Activated CD8-positive, alpha-beta memory T cell treated with anti-CD3 and anti-CD28 coated beads, Interleukin-2, amount 50 U/mL, for 4 hours (primary cell): ENCODE measurements around the gene LIG1.

Source experiments
- DNase-seq: peaks from one replicate; pipeline ENCODE4 v3.0.0-alpha.2; 2020

Gene LIG1

DNA sequence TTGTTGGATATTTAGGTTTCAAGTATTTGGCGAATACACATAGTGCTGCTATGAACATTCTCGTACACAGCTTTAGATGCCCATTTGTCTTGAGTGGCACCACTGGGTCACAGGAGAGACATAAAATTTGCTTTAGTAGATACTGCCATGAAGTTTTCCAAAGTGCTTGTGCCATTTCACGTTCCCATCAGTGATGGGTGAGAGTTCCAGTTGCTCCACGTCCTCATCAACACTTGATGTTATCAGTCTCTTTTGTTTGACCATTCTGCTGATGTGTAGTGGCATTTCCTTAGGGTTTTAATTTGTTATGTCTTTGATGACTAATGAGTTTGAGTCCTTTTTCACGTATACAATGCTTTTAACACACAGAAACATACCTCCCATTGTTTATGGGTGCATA lies 11.4 kb upstream of the LIG1 start:
- no peak for DNase-seq

DNA sequence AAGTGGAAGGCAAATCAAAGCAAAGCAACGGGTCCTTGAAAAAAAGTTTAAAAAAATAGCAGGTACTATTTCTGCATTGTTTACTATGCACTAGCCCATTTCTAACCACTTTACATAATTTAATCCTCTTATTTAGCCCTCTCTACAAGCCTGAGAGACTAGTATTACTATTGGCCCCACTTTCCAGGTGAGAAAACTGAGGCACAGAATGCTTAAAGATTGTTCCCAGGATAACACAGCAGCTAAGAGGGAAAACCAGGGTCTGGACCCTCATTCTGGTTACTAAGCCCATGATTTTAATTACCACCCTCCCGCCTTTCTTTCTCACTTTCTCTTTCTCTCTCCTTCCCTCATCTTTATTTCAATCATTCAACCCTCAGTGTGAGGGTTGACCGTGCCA lies 6.1 kb upstream of the LIG1 start:
- DNase-seq: no peak

DNA sequence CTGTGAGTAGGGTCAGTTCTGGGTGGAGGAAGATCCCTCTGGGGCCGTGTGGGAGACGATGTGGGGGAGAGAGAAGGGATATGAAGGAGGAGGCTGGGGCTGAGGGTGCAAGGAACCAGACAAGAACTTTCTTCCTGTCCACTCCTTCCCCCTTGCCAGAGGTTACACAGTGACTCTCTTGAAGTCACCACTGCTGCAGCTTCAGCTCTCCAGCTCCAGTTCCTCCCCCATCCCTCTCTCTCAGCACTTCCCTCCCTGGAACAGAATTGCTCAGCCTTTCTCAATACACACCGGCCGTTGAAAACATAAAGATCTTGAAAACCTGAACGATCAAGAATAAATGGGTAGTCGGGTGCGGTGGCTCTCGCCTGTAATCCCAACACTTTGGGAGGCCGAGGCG lies 5.4 kb upstream of the LIG1 start:
- no peak for DNase-seq

DNA sequence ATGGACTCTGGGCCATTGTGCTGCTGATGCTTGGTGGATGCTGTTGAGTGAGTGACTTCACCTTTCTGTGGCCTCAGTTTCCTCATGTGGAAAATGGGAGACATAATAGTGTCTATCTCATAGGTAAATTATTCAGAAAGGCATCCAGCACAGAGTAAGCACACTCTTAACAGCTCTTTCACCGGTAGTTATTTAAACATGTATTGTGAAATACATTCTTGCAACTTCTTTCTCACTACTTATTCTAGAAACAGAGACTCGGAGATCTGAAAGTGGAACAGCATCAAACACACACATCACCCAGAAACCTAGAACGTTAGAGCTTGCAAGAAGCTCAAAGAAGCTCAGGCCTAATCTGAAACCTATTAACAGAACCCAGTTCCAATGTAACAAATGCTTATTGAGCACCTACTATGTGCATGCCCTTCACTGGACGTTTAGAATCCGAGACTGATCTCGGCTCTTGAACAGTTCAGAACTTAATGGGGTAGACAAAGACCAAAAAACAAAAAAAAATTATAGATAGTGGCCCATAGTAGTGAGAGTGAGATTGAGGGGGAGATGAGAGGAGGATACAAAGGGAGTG lies 4.4 kb upstream of the LIG1 start:
- no peak for DNase-seq

DNA sequence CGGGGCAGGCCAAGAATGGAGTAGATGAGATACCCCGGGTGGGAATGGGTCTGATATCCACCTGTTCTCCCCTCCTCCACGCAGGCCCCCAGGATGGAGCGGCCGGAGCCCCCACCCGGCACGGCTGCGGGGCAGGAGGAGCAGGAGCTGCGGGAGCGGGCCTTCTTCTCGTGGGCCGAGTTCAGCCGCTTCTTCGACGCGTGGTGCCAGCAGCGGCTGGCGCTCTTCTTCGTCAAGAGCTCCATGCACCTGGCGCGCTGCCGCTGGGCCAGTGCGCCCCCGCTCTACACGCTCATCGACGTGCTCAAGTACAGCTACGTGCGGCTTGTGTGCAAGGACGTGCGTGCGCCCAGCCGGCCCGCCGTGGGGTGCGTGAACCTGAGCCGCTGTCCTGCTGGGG lies 1.6 kb upstream of the LIG1 start:
- no peak for DNase-seq

DNA sequence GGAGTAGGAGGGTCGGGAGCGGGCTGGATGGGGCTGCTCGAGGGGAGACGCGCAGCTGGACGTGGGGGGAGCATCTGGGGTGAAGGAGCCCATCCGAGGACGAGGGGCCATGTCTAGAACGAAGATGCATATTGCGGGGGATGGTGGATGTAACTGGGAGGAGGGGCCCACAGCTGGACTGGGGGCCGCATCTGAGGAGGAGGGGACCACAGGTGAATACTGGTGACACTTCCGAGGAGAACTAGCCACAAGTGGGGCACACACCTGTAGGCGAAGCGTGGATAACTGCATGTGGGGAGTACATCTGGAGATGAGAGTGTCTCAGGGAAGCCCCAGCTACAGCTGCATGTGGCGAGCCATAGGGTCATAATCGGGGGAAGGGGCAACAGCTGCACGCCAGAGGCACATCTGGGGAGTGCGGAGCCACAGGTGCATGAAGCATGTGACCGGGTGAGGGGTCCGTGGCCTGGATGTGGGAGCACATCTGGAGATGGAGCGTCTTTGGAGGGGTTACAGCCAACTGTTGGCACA lies 738 bp upstream of the LIG1 start:
- DNase-seq: no peak

DNA sequence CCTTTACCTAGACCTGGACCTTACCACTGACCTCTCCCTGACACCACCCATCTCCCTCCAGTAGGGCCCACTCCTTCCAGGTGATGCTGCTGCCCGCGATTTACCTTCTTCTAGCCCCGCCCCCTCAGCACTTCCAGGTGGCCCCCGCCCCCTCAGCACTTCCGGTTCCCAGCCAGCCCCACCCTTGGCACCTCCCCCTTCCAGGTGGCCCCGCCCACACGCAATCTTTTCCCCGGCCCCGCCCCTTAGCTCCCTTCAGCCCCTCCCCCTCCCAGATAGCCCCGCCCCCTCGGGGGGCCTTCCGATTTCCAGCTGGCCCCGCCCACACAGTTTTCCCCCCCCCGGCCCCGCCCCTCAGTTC lies 586 bp downstream of the LIG1 start:
- DNase-seq: peak; percentile 91

DNA sequence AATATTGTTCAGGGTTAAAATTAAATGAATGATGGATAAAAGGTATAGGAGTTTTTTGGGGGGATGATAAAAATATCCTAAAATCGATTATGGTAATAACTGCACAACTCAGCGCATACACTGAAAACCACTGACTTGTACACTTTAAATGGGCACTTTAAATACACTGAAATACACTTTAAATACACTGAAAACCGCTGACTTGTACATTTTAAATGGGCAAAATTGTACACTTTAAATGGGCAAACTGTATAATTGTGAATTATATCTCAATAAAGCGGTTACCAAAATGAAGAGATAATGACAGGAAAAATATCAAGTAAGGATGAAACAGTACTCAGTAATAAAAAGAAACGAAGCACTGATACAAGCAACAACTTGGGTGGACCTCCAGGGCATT lies 1.5 kb downstream of the LIG1 start:
- no peak for DNase-seq

DNA sequence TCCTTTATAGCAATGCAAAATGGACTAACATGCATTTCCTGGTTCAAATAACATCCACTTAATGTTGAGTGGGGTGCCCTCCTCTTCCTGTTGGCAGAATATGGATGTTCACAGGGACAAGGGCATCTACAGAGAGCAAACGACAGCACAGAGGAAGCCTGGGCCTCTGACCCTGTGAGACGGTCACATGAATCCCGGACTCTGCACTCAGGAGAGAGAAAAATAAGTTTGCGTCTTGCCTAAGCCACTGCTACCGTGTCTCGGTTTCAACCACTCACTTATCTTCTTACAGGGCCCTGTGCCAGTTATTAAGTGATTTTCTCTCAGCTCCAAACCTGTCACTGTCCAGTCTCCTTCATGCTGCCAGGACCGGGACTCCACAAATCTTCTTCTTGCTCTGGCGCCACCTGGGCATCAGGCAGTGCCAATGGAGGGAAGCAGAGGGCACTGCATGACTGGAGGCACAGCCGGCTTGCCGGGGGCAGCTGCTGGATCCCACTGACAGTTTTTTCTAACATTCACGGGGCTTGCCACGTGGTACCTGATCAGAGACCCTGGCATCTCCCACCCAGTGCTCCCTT lies 11.8 kb downstream of the LIG1 start:
- DNase-seq: no peak

DNA sequence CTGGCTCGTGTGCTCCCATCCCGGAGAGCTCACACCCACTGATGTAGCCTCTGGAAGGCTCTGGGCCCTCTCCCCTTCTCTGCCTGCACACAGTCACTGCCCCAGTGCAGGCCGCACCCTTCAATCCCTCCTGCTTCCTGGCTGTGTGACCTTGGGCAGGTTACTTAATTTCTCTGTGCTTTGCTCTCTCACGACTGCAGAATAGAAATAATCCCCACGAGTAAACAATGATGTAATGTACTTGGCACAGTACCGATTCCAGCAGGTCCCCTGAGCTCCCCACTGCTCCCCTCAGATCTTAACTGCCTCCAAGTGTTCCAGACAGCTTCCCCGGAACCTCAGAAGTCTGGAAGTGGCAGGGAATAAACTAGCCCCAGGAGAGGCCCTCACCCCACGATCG lies 16.1 kb downstream of the LIG1 start:
- DNase-seq: no peak

DNA sequence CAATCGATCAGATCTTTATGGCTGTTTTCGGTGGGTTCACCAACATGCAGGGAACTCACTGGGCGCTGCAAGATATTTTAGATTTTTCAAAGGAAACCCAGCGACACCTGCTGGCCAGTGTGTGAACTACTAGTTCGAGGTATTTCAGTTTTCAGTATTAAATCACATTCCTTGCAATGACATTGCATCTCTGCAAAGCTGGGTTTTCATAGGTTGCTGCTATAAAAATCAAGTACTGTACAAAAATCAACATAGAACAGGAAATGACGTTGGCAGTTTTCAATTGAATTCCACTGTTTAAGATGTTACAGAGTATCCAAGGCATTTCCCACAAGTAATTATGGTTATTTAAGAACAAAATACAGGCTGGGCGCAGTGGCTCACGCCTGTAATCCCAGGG lies 17.6 kb downstream of the LIG1 start:
- DNase-seq: peak; percentile 74

DNA sequence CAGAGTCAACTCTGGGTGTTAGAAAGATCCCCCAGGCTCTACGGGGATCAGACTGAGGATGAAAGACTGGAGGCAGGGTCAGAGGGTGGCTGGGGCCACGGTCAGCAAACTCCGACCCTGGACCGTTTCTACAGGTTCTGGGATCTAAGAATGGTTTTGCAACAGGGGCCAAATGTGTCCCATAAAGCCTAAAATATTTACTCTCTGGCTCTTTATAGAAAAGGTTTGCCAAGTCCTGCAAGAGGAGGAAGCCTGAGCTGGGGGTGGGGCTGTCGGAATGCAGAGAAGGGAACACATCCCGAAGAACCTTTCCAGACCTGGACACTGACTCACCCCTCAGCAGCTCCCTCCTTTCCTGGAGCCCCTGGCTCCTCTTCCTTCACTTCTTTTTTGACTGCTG lies 20.7 kb downstream of the LIG1 start:
- no peak for DNase-seq

DNA sequence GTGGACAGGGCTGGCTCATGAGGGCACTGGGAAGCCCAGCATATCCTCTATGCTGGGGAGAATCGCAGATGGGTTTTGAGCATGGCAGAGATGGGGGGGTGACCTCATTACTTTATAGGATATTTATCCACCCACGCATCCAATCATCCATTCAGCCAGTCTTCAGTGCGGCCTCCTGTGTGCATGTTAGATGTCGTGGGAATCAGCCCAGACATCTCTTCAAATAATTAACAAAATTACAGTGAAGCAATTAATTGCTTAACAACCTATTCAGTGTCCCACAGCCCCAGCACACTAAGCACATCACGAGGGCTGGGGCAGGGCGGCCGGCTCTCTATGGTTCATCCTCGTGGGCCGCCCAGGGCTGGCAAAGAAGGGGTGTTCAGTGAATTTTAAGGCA lies 21.6 kb downstream of the LIG1 start:
- no peak for DNase-seq

DNA sequence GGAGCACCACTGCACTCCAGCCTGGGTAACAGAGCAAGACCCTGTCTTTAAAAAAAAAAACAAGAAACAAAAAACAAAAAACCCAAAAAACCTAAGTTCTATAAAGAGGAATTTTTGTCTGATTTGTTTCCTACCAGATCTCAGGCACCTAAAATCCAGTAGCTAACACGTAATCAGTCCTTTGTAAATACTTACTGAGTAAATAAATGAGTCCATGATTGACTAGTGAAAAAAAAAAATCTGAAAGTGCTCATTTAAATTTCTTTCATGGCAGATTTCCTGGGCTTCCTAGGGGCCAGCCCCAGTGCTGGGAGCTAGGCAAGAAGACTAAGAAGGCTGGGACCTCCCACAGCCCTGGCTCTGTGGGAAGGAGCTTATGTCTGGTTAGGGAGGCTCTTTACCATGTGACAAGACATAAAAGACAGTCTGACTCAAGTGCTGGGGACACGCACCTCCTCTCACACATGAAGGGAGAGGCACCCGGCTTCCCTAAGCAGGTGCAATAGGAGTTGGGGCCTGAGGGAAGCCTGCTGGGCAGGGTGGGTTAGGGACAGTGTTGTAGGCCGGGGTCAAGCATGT lies 22.5 kb downstream of the LIG1 start:
- DNase-seq: no peak

DNA sequence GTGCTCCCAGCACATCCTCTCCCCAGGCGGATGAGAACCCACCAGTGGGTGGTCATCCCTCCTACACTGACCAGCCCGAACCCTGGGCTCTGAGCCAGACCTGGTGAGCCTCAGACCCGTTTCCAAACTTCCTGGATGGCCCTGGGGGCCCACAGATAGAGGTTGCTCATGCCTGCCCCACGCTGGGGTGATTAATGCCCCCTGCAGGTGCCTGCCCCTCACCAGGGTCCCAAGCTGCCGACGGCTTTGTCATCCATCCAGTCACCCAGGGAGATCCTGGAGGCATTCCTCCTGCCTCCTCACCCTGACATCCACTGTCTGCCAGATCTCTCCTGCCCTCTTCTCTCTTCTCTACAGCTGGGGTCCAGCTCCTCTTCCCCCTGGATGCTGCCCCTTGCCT lies 31.1 kb downstream of the LIG1 start:
- DNase-seq: no peak

DNA sequence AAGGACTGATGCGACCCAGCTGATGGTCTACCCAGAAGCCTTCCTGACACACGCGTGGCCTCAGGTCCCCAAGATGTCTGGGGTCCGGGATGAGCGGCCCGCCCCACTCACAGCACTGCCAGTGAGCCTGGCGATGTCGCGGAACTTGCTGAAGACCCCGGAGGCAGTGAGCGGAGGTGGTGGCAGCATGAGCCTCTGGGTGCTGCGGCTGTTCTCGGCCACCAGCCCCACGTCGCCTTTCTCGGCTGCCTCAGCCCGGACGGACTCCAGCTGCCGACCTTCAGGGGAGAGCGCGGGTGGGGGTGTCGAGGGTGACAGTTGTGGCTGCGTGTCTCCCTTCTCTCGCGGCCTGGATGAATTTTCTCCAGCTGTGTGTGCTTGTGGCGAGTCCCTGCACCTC lies 32.7 kb downstream of the LIG1 start:
- no peak for DNase-seq

DNA sequence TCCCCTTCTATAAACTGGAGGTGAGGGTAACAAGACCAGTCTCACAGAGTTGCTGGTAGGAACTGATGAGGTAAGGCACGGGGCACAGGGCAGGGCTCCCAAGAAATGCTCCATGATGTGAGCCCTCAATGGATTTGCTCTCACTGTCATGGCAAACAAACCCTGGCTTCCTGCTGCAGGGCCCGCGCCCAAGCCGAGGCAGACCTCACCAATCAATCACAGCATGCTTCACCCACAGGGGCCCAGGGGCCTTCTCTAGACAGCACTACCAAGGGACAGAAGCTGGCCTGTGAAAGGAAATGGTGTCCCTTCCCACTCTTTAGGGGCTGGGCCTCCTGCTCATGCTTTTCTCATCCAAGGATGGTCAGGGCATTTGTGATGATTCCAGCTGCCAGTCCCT lies 33.6 kb downstream of the LIG1 start:
- DNase-seq: no peak

DNA sequence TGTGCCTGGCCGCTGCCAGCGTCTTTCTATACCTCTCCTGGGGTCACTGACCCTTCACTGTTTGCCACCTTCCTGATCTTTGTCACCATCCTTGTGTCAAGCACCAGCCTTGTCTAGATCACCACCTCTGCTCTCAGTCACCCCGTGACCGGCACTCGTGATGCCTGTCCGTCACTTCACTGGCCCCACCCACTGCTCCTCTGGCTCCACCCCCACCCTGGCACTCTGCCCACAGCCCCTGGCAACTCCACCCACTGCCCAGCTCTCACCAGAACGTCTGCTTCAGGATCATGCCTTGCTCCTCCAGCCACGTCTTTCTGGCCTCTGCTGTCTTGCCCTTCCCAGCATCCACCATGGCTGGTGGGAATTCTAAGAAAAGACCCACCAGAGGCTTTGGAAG lies 34.7 kb downstream of the LIG1 start:
- no peak for DNase-seq

DNA sequence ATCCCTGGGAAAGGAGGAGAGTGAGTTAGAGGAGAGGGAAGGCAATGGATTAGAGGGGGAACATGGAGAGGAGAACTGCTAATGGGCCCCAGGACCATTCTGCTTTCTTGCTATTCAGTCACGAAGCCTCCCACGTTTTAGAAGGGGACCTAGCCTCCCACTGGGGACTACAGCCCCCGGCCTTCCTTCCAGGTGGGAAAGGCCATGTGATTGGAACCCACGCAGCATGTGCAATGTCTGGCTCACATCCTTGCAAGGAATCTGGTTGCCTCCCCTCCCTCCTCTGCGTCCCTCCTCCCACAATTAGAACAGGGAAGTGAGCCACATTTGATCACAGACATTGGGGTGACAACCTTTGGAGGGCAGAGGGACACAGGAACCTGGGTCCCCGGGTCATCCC lies 37.0 kb downstream of the LIG1 start:
- no peak for DNase-seq

DNA sequence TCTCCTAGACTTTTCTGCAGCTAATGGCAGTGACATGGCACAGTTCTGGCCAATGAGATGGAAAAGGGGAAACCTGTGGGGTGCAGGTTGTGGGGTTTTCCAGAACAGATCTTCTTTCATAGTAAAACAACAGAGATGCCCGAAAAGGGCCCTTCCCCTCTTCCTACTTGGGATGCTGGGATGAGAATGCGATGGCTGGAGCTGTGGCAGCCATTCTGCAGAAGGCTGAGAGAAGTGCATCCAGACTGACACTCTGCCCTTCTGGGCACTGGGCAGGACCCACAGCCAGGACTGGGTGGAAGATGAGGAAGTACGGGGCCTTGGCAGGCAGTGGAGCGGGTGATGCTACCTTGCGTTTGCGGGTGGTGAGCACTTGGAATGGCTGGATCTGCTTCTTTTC lies 42.6 kb downstream of the LIG1 start:
- DNase-seq: no peak

DNA sequence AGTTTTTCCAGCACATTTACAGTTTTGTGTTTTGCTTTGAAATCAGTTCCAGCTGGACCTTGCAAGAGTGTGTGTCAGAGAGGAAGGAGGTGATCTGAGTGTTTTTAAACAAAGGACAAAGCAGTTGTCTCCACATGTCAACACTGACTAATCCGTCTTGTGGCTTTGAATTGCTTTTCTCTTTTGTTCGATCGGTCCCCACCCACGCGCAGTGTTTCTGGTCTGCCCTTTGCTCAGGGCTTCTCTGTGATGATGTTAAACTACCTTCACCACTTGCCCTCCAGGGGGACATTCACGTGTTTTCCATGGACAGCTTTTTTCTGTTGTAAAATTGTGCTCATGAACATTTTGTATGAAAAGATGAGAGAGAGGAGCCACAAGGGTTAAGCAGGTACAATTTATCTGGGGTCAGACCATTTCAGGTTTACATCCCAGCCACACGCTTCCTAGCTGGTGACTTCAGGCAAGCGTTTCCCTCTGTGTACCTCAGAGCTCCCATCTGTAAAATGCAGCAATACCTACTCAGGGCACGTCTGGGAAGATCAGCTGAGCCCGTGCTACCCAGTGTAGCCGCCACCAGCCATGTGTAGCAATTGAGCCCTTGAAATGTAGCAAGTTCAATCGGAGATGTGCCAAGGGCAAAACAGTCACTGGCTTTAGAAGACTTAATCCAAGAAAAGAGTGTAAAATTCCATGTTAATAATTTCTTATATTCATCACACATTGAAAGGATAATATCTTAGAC lies 46.1 kb downstream of the LIG1 start:
- DNase-seq: no peak

DNA sequence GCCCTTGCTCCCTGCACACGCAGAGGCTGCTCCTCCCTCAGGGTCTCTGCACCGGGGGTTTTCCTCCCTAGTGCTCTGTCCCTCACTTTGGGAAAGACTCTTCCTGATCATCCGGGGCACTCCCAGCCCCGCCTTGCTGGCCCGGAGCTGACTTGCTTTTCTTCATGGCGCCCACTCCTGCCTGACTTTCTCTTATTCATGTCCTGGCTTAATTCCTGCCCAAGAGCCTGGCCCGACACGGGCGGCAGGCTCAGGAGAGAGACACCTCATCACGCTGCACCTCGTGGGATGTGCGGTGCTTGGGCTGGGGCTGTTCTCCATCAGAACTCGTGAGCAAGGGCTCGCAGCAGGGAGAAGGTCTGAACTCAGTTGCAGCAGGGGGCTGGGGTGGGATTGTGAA lies 47.7 kb downstream of the LIG1 start:
- DNase-seq: no peak

DNA sequence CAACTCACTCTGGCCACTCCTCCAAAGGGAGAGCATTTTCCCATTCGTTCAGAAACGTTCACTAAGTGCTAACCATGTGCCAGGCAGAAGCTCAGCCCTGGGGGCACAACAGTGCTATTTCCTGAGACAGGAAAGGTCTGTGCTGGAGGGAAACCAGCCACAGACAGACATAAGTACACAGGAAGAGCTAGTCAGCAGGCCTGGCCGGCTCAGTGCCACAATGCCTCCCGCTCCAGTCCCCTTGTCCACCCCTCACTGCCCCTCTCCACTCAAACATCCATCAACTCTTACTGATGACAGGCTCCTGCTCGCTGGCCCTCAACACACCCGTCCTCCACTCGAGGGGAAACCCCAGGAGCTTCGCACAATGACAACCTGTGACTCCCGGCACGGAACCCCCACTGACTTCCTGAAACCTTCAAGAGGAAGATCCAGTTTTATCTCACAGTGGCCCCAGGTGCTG lies 48.2 kb downstream of the LIG1 start:
- no peak for DNase-seq

DNA sequence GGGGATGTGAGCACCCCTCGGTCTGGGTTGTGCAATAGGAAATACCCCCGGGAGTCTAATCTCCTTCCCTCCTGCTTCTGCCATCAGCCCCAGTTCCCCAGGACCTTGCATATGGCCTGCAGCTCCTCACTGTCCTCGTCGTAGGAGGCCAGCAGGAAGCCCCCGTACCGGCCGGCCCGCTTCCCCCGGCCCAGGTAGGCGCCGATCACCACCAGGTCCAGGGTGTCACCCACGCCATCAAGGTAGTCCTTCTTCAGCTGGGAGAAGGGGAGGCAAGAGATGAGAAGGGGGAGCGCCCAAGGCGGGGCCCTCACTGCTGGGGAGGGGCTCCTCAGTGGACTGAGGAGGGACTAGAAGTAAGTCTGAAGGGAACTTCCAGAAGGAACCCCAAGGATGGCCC lies 49.1 kb downstream of the LIG1 start:
- no peak for DNase-seq
